ENCODE data around the gene TRPT1. TPM values are rescaled to one million over a fixed set of nuclear protein-coding genes. Genes with fewer than 3 reads are reported as not detected.

Gene TRPT1
- total and polyA plus RNA-seq, 2 experiments from 2014 or later, result 50.7 to 66.0 TPM

DNA sequence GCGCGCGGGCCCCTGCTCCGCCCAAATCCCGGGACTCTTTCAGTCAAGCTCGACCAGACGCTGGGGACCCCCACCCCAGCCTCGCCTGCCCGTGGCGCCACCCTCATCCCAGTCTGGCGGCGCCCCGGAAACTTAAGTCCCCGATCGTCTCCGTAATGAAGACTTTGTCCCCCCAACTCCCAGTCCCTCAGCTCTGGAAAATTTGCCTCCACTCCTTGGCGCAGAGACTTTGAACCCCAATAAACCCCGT lies 25.7 kb upstream of the TRPT1 start:
- Histone ChIP-seq H3K4me2 (ENCODE audit: unreplicated experiment) (peak overlapping the region; percentile 99), H4K20me1 (ENCODE audit: insufficient read depth) (no peaks in the 10 kb centered on the region), H3K36me3 (ENCODE audit: low read depth) (no peaks in the 10 kb centered on the region; the same call in 1 of the 2 replicates), H3F3A (ENCODE audit: insufficient read depth) (peaks cover 5% of the 10 kb centered on the region; the same call in 1 of the 2 replicates), H2AFZ (peak overlapping the region; percentile 81), H3K9me2 (ENCODE audit: insufficient read depth) (no peaks in the 10 kb centered on the region), H3K79me2 (ENCODE audit: insufficient read depth) (peaks cover 29% of the 10 kb centered on the region), H3K4me1 (ENCODE audit: insufficient read depth) (peaks cover 11% of the 10 kb centered on the region; the same call in 1 of the 2 replicates), H3K27ac (peak overlapping the region; percentile 39), H3K9me3 (ENCODE audit: low read depth) (no peaks in the 10 kb centered on the region), H3K27me3 (replicated peaks; ENCODE audit: insufficient read depth) (no peaks in the 10 kb centered on the region), H3K9ac (peak overlapping the region; percentile 87), H3K4me3 (peak overlapping the region; percentile 91)
- DNase-seq, result no peak
- TF ChIP-seq EZH2phosphoT487 (IDR thresholded peaks at IDR 0.05; ENCODE audit: insufficient read depth, low read depth) (no peak), EZH2 (IDR thresholded peaks at IDR 0.05; ENCODE audit: insufficient read depth, poor library complexity, severe bottlenecking) (no peak)
- in situ Hi-C loops (cut with MboI), result no loop called here
- WGBS, 2 experiments (ENCODE audit: low coverage in 1 of 2, low lambda C conversion rate in 2 of 2, missing lambda C conversion rate in 2 of 2), result 1 to 3% methylated on average over 18 of the region's 18 CpGs

GRCh38 chr11:64251016-64251752 lies 25.2 kb upstream of the TRPT1 start, which contains the start of gene PLCB3:
PLCB3 (plus strand) TSS chr11:64251530; CDS start chr11:64251650, 120 bp downstream.
- in situ Hi-C loops (cut with MboI), result no loop called here
- no peaks in the 10 kb centered on the region for H3K9me2 ChIP-seq (ENCODE audit: insufficient read depth)
- 1 to 2% methylated on average over 19 to 46 of the region's 75 CpGs for WGBS, 2 experiments (ENCODE audit: low coverage in 1 of 2, low lambda C conversion rate in 2 of 2, missing lambda C conversion rate in 2 of 2)

DNA sequence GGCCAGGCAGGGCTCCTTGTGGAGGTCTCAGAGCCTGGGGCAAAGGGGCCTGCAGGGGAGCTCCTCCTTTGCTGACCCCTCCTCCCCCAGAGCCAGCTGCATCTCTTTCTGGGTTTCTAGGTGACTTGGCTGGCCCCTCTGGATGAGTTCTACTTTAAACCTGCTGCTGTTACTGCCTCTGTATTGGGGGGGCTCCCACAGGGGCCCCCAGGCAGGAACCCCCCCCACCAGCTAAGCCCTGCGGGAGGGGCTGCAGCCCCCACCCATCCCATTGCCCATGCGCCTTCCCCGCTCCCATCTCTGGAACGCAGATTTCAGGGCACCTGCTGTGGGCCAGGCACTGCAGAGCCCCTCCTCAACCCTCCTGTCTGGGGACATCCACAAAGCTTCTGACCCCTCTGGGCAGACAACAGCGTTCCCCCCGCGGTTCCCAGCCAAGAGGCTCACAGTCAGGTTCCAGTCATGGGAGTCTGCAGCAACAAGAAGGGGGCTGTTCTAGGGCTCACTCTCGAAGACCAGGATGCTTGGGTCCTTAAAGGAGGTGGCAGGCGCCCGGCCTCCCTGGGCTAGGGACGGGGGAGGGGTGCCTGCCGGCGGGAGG lies 24.5 kb upstream of the TRPT1 start:
- peaks cover 11% of the 10 kb centered on the region; the same call in 1 of the 2 replicates for H3K4me1 ChIP-seq (ENCODE audit: insufficient read depth)
- no peaks in the 10 kb centered on the region; the same call in 1 of the 2 replicates for H3K36me3 ChIP-seq (ENCODE audit: low read depth)
- 23 to 27% methylated on average over 12 to 13 of the region's 13 CpGs for WGBS, 2 experiments (ENCODE audit: low coverage in 1 of 2, low lambda C conversion rate in 2 of 2, missing lambda C conversion rate in 2 of 2)
- no peaks in the 10 kb centered on the region for H3K27me3 ChIP-seq (replicated peaks; ENCODE audit: insufficient read depth)
- peak overlapping the region; percentile 67 for H3K4me2 ChIP-seq (ENCODE audit: unreplicated experiment)
- H3K9ac ChIP-seq, result peak overlapping the region; percentile 56
- no peaks in the 10 kb centered on the region for H4K20me1 ChIP-seq (ENCODE audit: insufficient read depth)
- in situ Hi-C loops (cut with MboI), result no loop called here
- H3F3A ChIP-seq (ENCODE audit: insufficient read depth), result peaks cover 6% of the 10 kb centered on the region; the same call in 1 of the 2 replicates
- peak overlapping the region; percentile 80 for H2AFZ ChIP-seq
- peak overlapping the region; percentile 91 for H3K4me3 ChIP-seq
- H3K9me2 ChIP-seq (ENCODE audit: insufficient read depth), result no peaks in the 10 kb centered on the region
- peaks cover 36% of the 10 kb centered on the region for H3K79me2 ChIP-seq (ENCODE audit: insufficient read depth)
- no peak overlapping the region for H3K27ac ChIP-seq
- DNase-seq, result no peak
- TF ChIP-seq EZH2phosphoT487 (IDR thresholded peaks at IDR 0.05; ENCODE audit: insufficient read depth, low read depth) (no peak), EZH2 (IDR thresholded peaks at IDR 0.05; ENCODE audit: insufficient read depth, poor library complexity, severe bottlenecking) (no peak)
- H3K9me3 ChIP-seq (ENCODE audit: low read depth), result no peaks in the 10 kb centered on the region

More at GRCh38 chr11:64251016-64251752, 25.2 kb upstream of the TRPT1 start, which contains the start of gene PLCB3:
- Histone ChIP-seq H3K79me2 (ENCODE audit: insufficient read depth) (peaks cover 30% of the 10 kb centered on the region), H3K4me2 (ENCODE audit: unreplicated experiment) (peak within 1 kb of the TSS; percentile 99), H3K27me3 (replicated peaks; ENCODE audit: insufficient read depth) (no peaks in the 10 kb centered on the region), H4K20me1 (ENCODE audit: insufficient read depth) (no peaks in the 10 kb centered on the region), H3K27ac (peak within 1 kb of the TSS; percentile 39), H3K9me3 (ENCODE audit: low read depth) (no peaks in the 10 kb centered on the region), H2AFZ (peak within 1 kb of the TSS; percentile 81), H3F3A (ENCODE audit: insufficient read depth) (peaks cover 5% of the 10 kb centered on the region; the same call in 1 of the 2 replicates), H3K4me3 (peak within 1 kb of the TSS; percentile 91), H3K9ac (peak within 1 kb of the TSS; percentile 87), H3K4me1 (ENCODE audit: insufficient read depth) (peaks cover 11% of the 10 kb centered on the region; the same call in 1 of the 2 replicates), H3K36me3 (ENCODE audit: low read depth) (no peaks in the 10 kb centered on the region; the same call in 1 of the 2 replicates)
- peak; percentile 82 for DNase-seq
- no peak for TF ChIP-seq EZH2phosphoT487 (IDR thresholded peaks at IDR 0.05; ENCODE audit: insufficient read depth, low read depth)
- no peak for TF ChIP-seq EZH2 (IDR thresholded peaks at IDR 0.05; ENCODE audit: insufficient read depth, poor library complexity, severe bottlenecking)

DNA sequence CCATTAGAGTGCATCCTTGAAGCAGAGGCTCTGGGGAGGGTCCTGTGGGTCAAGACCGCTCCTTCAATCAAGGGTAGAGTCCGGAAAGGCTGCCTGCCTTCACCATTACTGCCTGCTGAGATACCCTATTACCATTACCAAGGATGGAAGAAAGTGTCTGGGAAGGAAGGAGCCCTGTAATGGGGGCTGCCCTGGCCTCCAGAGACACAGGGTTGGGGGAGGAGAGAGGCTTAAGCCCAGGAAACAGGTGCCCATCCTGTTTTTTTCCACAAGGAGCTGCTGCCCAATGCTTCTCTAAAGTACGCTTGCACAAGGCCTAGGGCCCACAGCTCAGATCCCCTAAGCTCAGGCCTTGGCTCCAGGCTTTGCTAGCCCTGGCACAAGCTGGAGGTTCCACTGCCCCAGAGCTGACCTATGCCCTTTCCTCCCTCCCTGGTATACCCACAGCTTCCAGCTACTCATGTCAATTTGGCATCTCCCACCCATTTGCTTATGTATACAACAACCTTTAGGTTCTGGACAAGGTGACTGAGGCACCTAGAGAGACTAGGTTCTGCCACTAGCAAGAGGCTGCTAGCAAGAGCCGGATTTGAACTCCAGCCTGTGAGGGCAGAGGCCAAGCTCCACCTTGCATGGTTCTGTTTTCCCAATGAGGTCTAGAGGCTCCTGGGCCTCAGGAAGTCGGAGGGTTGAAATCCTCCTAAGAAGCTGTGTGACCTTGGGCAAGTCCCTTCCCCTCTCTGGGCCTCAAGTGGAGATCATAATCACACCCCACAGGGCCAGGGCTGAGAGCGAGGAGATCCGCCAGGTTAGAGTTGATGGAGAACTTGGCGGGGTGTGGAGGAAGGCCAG lies 23.8 kb upstream of the TRPT1 start:
- no peaks in the 10 kb centered on the region for H3K9me3 ChIP-seq (ENCODE audit: low read depth)
- no peak for TF ChIP-seq EZH2phosphoT487 (IDR thresholded peaks at IDR 0.05; ENCODE audit: insufficient read depth, low read depth)
- no peak for TF ChIP-seq EZH2 (IDR thresholded peaks at IDR 0.05; ENCODE audit: insufficient read depth, poor library complexity, severe bottlenecking)
- no peak for DNase-seq
- no peak overlapping the region for H3K27ac ChIP-seq
- in situ Hi-C loops (cut with MboI), result no loop called here
- WGBS, 2 experiments (ENCODE audit: low coverage in 1 of 2, low lambda C conversion rate in 2 of 2, missing lambda C conversion rate in 2 of 2), result 87 to 92% methylated on average over 8 of the region's 8 CpGs
- H3F3A ChIP-seq (ENCODE audit: insufficient read depth), result peaks cover 13% of the 10 kb centered on the region; the same call in 1 of the 2 replicates
- H3K4me3 ChIP-seq, result no peak overlapping the region
- H2AFZ ChIP-seq, result no peak overlapping the region
- no peak overlapping the region for H3K4me2 ChIP-seq (ENCODE audit: unreplicated experiment)
- H3K36me3 ChIP-seq (ENCODE audit: low read depth), result no peaks in the 10 kb centered on the region
- H3K9ac ChIP-seq, result no peak overlapping the region
- H4K20me1 ChIP-seq (ENCODE audit: insufficient read depth), result no peaks in the 10 kb centered on the region
- H3K79me2 ChIP-seq (ENCODE audit: insufficient read depth), result peaks cover 44% of the 10 kb centered on the region
- H3K9me2 ChIP-seq (ENCODE audit: insufficient read depth), result no peaks in the 10 kb centered on the region
- no peaks in the 10 kb centered on the region for H3K27me3 ChIP-seq (replicated peaks; ENCODE audit: insufficient read depth)
- peaks cover 11% of the 10 kb centered on the region; the same call in 1 of the 2 replicates for H3K4me1 ChIP-seq (ENCODE audit: insufficient read depth)

All from GM23248 (cell line).